ENCODE results near the gene FGF14. TPM values are rescaled to one million over a fixed set of nuclear protein-coding genes. Genes with fewer than 3 reads are reported as not detected.

Gene FGF14
- total RNA-seq, 4 donors from 2014 or later, result 0.28 to 2.3 (median 0.35) TPM; not detected in 1

GRCh38 chr13:101783554-101783953 is 618.3 kb downstream of the FGF14 start:
- H3K36me3 ChIP-seq, result no peaks in the 10 kb centered on the region
- H3K27ac ChIP-seq, result no peak overlapping the region
- no peaks in the 10 kb centered on the region for H3K27me3 ChIP-seq
- H3K9me3 ChIP-seq, result no peaks in the 10 kb centered on the region
- no peaks in the 10 kb centered on the region for H3K4me1 ChIP-seq
- DNase-seq, result no peak
- H3K4me3 ChIP-seq, result no peak overlapping the region
- no peak for TF ChIP-seq POLR2A (IDR thresholded peaks at IDR 0.05)
- TF ChIP-seq, protein P1, sequence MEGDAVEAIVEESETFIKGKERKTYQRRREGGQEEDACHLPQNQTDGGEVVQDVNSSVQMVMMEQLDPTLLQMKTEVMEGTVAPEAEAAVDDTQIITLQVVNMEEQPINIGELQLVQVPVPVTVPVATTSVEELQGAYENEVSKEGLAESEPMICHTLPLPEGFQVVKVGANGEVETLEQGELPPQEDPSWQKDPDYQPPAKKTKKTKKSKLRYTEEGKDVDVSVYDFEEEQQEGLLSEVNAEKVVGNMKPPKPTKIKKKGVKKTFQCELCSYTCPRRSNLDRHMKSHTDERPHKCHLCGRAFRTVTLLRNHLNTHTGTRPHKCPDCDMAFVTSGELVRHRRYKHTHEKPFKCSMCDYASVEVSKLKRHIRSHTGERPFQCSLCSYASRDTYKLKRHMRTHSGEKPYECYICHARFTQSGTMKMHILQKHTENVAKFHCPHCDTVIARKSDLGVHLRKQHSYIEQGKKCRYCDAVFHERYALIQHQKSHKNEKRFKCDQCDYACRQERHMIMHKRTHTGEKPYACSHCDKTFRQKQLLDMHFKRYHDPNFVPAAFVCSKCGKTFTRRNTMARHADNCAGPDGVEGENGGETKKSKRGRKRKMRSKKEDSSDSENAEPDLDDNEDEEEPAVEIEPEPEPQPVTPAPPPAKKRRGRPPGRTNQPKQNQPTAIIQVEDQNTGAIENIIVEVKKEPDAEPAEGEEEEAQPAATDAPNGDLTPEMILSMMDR (IDR thresholded peaks at IDR 0.05), result no peak

DNA sequence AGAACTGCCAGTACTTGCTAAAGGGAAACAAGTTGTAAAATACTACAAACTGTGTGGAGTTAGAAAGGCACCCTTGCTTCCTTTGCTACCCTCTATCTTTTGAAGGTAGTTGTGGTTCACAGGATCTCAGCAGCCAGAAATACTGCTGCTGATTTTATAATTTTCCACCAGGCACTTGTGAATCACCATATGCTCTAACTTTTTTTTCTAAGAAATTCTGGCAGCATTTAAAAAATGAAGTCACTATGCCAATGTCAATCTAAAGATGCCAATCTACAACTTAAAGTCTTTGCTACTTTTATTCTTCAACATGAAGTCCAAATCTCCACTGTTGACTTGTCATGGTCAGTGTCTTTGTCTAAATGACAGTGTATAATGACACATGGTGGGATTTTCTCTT is 621.6 kb downstream of the FGF14 start:
- Histone ChIP-seq H3K4me3 (no peak overlapping the region), H3K27me3 (no peaks in the 10 kb centered on the region), H3K36me3 (no peaks in the 10 kb centered on the region), H3K27ac (no peak overlapping the region), H3K9me3 (no peaks in the 10 kb centered on the region), H3K4me1 (no peaks in the 10 kb centered on the region)
- no peak for DNase-seq
- no peak for TF ChIP-seq POLR2A (IDR thresholded peaks at IDR 0.05)
- TF ChIP-seq, protein P1 (IDR thresholded peaks at IDR 0.05), result no peak

DNA sequence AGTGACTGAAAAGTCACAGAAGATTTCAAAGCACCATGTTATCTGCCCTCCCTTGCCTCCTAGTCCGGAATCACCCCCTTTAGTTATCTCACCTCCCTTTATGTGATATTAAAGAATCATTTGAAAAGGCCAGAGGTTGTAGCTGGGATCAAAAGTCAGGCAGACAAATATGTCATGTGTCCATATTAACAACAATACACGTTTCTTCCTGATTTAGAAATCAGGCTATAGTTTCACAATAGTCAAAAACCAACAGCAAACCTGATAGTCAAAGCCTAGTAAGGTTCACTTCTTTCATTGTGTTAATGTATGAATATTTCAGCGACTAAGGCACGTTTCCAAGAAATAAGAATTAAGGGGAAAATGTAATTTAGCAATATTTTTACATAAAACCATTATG is 622.7 kb downstream of the FGF14 start:
- DNase-seq, result no peak
- Histone ChIP-seq H3K4me1 (no peaks in the 10 kb centered on the region), H3K27me3 (no peaks in the 10 kb centered on the region), H3K9me3 (no peaks in the 10 kb centered on the region), H3K27ac (no peak overlapping the region), H3K36me3 (no peaks in the 10 kb centered on the region), H3K4me3 (no peak overlapping the region)
- TF ChIP-seq POLR2A (IDR thresholded peaks at IDR 0.05), result no peak
- TF ChIP-seq, protein P1 (IDR thresholded peaks at IDR 0.05), result no peak

GRCh38 chr13:101775267-101775666 is 626.6 kb downstream of the FGF14 start:
- Histone ChIP-seq H3K27ac (no peak overlapping the region), H3K4me1 (no peaks in the 10 kb centered on the region), H3K27me3 (no peaks in the 10 kb centered on the region), H3K4me3 (no peak overlapping the region), H3K36me3 (no peaks in the 10 kb centered on the region), H3K9me3 (no peaks in the 10 kb centered on the region)
- DNase-seq, result no peak
- no peak for TF ChIP-seq POLR2A (IDR thresholded peaks at IDR 0.05)
- TF ChIP-seq, protein P1 (IDR thresholded peaks at IDR 0.05), result no peak

DNA sequence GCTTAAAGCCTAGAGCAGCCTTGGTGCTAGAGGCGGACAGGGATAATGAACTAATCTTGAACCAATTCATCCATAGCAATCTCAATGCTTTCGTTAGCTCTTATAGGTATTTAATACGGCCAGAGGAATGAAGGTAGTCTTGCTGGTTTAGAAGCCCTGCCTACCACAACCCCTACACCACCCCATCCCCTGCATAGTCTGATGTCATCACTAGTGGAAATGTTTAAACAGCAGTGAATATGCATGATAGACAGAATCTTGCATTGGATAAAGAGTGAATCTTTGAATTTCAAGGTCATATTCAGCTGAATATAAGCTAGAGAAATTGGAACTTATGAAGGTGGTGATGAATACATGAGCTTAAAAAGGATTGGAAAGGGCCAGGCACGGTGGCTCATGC is 627.5 kb downstream of the FGF14 start:
- DNase-seq, result no peak

More for the DNA sequence above, 627.5 kb downstream of the FGF14 start:
- Histone ChIP-seq H3K4me1 (no peaks in the 10 kb centered on the region), H3K27me3 (no peaks in the 10 kb centered on the region), H3K27ac (no peak overlapping the region), H3K36me3 (no peaks in the 10 kb centered on the region), H3K4me3 (no peak overlapping the region), H3K9me3 (no peaks in the 10 kb centered on the region)
- TF ChIP-seq POLR2A (IDR thresholded peaks at IDR 0.05), result no peak
- TF ChIP-seq, protein P1 (IDR thresholded peaks at IDR 0.05), result no peak

Data from Peyer's patch (tissue), 4 donors.